Gastroesophageal sphincter (tissue), 3 donors: ENCODE data around the gene GRK5.

Source experiments
- EP300 ChIP-seq: sonication (generic); formaldehyde crosslinking; IDR thresholded peaks from one replicate; pipeline ENCODE4 v1.6.1; 2017; ENCODE audit warnings: antibody characterized with exemption, mild to moderate bottlenecking
- POLR2A ChIP-seq, 2 donors: fragments of 450-650 bp; IDR thresholded peaks; one replicate each; pipeline ENCODE4 v1.6.1; 2017; ENCODE audit warnings: antibody characterized with exemption in 2 of 2, mild to moderate bottlenecking in 2 of 2, moderate library complexity in 1 of 2
- POLR2AphosphoS5 ChIP-seq: sonication (generic); formaldehyde crosslinking; IDR thresholded peaks from one replicate; pipeline ENCODE4 v1.6.1; 2017; ENCODE audit warnings: antibody characterized with exemption
- TF ChIP-seq, protein P1 (sequence below), 4 experiments: fragments of 200-600 bp in 2 of 4; fragments of 450-650 bp in 2 of 4; sonication (generic) in 1 of 4; IDR thresholded peaks; one replicate each; pipeline ENCODE4 v1.5.1; 2017 to 2019; ENCODE audit warnings: antibody characterized with exemption in 4 of 4, mild to moderate bottlenecking in 2 of 4, moderate library complexity in 2 of 4

DNA sequence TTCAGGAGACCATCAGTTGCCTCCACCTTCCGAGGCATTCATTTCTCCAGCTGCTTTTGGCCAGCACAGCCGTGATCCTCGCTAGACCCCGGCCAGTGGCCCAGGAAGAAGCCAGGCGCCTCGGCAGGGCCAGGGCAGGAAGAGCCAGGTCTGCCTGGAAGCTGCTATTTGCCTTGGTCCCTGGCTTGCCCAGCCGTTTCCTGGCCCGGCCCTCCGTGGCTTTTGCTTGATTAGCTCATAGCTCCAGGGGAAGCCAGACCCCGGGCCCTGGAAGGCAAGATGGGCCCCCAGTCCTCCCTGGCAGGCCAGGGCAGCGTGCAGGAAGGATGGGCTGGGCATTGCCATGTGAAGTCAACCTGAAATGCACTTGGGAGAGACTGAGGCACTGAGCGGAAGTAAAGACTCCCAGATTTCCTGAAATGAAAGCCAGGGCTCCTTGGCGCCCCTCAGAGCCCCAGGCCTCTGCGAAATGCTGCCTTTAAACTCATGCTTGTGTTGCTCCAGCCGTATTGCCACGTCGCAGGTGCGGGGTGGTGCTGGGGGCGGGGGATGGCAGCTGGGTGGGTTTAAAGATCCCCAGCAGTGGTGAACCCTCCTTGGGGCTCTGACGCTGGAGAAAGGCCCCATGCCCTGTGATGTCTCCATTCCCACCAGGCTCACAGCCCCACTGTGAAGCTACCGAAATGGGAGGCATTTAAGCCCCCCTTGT lies 160.6 kb downstream of the GRK5 start:
- TF ChIP-seq, protein P1, sequence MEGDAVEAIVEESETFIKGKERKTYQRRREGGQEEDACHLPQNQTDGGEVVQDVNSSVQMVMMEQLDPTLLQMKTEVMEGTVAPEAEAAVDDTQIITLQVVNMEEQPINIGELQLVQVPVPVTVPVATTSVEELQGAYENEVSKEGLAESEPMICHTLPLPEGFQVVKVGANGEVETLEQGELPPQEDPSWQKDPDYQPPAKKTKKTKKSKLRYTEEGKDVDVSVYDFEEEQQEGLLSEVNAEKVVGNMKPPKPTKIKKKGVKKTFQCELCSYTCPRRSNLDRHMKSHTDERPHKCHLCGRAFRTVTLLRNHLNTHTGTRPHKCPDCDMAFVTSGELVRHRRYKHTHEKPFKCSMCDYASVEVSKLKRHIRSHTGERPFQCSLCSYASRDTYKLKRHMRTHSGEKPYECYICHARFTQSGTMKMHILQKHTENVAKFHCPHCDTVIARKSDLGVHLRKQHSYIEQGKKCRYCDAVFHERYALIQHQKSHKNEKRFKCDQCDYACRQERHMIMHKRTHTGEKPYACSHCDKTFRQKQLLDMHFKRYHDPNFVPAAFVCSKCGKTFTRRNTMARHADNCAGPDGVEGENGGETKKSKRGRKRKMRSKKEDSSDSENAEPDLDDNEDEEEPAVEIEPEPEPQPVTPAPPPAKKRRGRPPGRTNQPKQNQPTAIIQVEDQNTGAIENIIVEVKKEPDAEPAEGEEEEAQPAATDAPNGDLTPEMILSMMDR (IDR thresholded peaks at IDR 0.05): no peak
- TF ChIP-seq POLR2AphosphoS5: no peak
- TF ChIP-seq POLR2A (IDR thresholded peaks at IDR 0.05): no peak
- TF ChIP-seq EP300: no peak
